HG02938 (cell line): ENCODE data around the gene GNG2.

Experiments
- ATAC-seq: cut with Tn5 transposase; IDR thresholded peaks from one replicate; pipeline ENCODE4 v1.9.1; 2021; ENCODE audit warnings: mild to moderate bottlenecking, moderate library complexity; ENCODE audit not compliant: unreplicated experiment

Gene GNG2

GRCh38 chr14:51884086-51884927, 23.9 kb downstream of the GNG2 start:
- peak; percentile 88 for ATAC-seq

- ATAC-seq, result no peak
Measured at GRCh38 chr14:51889851-51890250, 29.4 kb downstream of the GNG2 start.

- no peak for ATAC-seq
Measured at GRCh38 chr14:51894250-51894649, 33.8 kb downstream of the GNG2 start.

- no peak for ATAC-seq
Measured at GRCh38 chr14:51895375-51895774, 35.0 kb downstream of the GNG2 start.

GRCh38 chr14:51897791-51898355, 37.5 kb downstream of the GNG2 start:
- no peak for ATAC-seq

GRCh38 chr14:51901475-51902024, 41.1 kb downstream of the GNG2 start:
- ATAC-seq, result no peak

- peak; percentile 86 for ATAC-seq
Measured at GRCh38 chr14:51905656-51906121, 45.3 kb downstream of the GNG2 start.

GRCh38 chr14:51908086-51908485, 47.7 kb downstream of the GNG2 start:
- ATAC-seq, result no peak

GRCh38 chr14:51912112-51912786, 51.8 kb downstream of the GNG2 start:
- no peak for ATAC-seq

- no peak for ATAC-seq
Measured at GRCh38 chr14:51914310-51914709, 53.9 kb downstream of the GNG2 start.

- no peak for ATAC-seq
Measured at GRCh38 chr14:51917193-51917592, 56.8 kb downstream of the GNG2 start.

- no peak for ATAC-seq
Measured at GRCh38 chr14:51921026-51921425, 60.6 kb downstream of the GNG2 start.

GRCh38 chr14:51922624-51923023, 62.2 kb downstream of the GNG2 start:
- ATAC-seq, result no peak

- no peak for ATAC-seq
Measured at GRCh38 chr14:51924600-51924999, 64.2 kb downstream of the GNG2 start.

GRCh38 chr14:51925980-51926379, 65.6 kb downstream of the GNG2 start:
- ATAC-seq, result no peak

- ATAC-seq, result no peak
Measured at GRCh38 chr14:51926449-51926848, 66.0 kb downstream of the GNG2 start.

GRCh38 chr14:51928568-51928967, 68.2 kb downstream of the GNG2 start:
- ATAC-seq, result no peak

GRCh38 chr14:51929166-51929565, 68.8 kb downstream of the GNG2 start:
- no peak for ATAC-seq

- no peak for ATAC-seq
Measured at GRCh38 chr14:51929910-51930682, 69.7 kb downstream of the GNG2 start.

GRCh38 chr14:51931308-51931707, 70.9 kb downstream of the GNG2 start:
- no peak for ATAC-seq

GRCh38 chr14:51933191-51933590, 72.8 kb downstream of the GNG2 start:
- no peak for ATAC-seq
